DOHH2 (cell line): ENCODE results near the gene ART5.
"Not testable (repeated sequence)": the region's sequence is repeated elsewhere in the genome, so short reads cannot be mapped to it uniquely, and the experiment has no call there.

ENCODE experiments used
- EZH2phosphoT487 ChIP-seq: fragments of 200-600 bp; sonication (generic); IDR thresholded peaks from 2 replicates; pipeline ENCODE4 v1.6.1; 2017; ENCODE audit warnings: borderline replicate concordance, mild to moderate bottlenecking, antibody characterized with exemption, low read length, moderate library complexity, mixed read lengths
- TF ChIP-seq, protein P1 (sequence below): fragments of 200-600 bp; sonication (generic); IDR thresholded peaks from one replicate; pipeline ENCODE4 v1.5.1; 2014; ENCODE audit warnings: antibody characterized with exemption, mild to moderate bottlenecking, low read depth, low read length; ENCODE audit not compliant: poor library complexity, severe bottlenecking

DNA sequence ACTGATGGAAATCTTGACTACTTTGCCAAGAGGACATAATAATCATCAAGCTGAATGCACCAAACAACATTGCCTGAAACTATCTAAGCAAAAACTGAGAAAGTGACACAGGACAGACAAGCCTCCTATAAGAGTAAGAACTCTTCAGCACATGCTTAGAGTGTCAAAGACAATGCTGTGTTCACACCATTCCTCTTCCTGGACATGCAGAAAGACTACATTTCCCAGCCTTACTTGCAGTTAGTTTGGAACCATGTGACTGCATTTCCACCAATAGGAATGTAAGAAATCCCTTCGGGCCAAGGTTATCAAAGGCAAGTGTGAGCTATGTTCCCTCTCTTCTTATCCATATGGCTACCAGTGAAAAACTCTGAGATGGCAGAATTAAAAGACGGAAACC is 51.6 kb downstream of the ART5 start:
- TF ChIP-seq, protein P1, sequence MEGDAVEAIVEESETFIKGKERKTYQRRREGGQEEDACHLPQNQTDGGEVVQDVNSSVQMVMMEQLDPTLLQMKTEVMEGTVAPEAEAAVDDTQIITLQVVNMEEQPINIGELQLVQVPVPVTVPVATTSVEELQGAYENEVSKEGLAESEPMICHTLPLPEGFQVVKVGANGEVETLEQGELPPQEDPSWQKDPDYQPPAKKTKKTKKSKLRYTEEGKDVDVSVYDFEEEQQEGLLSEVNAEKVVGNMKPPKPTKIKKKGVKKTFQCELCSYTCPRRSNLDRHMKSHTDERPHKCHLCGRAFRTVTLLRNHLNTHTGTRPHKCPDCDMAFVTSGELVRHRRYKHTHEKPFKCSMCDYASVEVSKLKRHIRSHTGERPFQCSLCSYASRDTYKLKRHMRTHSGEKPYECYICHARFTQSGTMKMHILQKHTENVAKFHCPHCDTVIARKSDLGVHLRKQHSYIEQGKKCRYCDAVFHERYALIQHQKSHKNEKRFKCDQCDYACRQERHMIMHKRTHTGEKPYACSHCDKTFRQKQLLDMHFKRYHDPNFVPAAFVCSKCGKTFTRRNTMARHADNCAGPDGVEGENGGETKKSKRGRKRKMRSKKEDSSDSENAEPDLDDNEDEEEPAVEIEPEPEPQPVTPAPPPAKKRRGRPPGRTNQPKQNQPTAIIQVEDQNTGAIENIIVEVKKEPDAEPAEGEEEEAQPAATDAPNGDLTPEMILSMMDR, result not testable (repeated sequence)
- not testable (repeated sequence) for TF ChIP-seq EZH2phosphoT487
